Activated T-cell treated with anti-CD3 and anti-CD28 coated beads for 48 hours (primary cell): ENCODE results near the gene DSTN.

Experiments
- DNase-seq: peaks from one replicate; pipeline ENCODE4 v3.0.0-alpha.2; 2020; ENCODE audit warnings: low read depth

The DSTN gene

GRCh38 chr20:17549131-17549530 lies 20.7 kb upstream of the DSTN start:
- DNase-seq, result no peak

- DNase-seq, result no peak
These were observed 14.8 kb upstream of the DSTN start for GRCh38 chr20:17555106-17555505.

GRCh38 chr20:17556837-17557674 lies 12.8 kb upstream of the DSTN start:
- no peak for DNase-seq

DNA sequence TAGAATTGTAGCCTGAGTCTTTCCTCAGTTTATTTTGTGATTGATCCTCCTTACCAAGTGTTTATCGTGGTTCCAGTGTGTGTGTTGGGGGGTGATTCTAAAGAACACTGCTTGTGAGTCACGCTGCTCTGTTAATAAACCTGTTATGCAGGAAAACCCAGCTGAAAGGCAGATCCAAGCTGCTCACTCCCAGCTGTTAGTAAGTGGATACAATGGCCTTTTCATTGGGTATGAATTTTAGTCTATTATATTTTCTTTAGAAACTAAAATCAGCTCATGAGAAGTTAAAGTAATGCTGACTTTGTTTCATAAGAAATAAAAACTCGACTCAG lies 12.2 kb upstream of the DSTN start:
- no peak for DNase-seq

DNA sequence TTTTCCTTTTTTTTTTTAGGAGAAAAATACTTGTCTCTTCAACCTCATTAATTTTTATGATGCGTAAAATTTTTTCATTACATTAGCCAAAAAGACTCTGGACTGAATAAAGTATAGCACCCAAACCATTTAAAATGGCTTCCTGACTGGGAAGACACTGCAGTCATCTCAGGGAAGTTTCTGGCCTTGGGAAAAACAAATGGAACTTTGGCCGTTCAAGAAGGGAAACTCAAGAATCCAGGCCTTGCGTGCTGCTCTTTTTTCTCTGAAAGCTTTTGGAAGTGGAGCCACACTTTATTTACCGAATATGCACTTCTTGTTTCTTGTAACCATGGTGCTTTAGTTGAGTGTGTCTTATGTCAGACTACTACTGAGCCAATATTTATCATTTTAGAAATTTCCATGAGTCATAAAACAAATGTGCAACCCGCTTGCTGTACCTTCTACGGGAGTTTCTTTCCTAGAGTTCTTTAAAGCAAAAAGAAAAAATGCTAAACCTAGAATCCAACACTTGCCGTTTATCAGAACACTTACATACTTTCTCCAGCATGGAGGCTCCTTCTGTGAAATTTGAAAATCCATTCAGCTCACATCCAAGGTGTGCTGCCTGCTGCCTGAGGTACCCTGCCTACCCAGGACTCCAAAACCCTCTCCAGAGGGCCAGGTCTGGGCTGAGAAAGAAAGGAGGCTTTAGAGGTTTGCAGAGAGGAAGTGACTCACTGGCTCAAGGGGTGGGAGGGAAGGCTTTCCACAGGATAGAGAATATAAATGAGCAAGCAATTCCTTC lies 11.5 kb upstream of the DSTN start:
- DNase-seq, result no peak

DNA sequence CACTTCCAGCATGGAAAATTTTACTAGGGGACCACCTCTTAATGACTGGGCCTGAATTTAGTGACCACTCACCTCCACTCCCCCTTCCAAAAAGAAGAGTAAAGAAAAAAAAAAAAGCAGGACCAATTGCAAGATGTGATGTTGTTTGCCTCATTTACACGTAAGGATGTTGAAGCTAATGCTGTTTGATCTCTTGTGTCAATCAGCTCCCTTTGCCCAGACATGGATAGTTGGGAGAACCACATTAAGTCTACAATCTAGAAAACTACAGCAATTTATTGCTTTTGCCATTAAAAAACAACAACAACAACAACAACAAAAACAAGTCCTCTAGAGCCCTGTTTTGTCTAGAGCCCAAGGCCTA lies 11.0 kb upstream of the DSTN start:
- DNase-seq, result no peak

DNA sequence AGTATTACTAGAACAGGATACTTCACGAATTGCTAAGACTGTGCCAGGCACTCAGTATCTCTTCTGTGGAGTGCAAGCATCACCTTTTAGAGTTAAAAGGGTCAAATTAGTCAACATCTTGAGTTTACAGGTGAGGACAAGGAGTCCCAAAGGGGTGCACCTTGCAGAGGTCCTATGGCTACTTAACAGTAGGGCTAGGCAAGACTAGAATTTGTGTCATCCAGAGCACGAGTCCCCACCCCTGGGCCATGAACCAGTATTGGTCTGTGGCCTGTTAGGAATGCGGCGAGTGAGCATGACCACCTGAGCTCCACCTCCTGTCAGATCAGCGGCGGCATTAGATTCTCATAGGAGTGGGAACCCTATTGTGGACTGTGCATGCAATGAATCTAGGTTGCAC lies 10.5 kb upstream of the DSTN start:
- DNase-seq, result no peak

DNA sequence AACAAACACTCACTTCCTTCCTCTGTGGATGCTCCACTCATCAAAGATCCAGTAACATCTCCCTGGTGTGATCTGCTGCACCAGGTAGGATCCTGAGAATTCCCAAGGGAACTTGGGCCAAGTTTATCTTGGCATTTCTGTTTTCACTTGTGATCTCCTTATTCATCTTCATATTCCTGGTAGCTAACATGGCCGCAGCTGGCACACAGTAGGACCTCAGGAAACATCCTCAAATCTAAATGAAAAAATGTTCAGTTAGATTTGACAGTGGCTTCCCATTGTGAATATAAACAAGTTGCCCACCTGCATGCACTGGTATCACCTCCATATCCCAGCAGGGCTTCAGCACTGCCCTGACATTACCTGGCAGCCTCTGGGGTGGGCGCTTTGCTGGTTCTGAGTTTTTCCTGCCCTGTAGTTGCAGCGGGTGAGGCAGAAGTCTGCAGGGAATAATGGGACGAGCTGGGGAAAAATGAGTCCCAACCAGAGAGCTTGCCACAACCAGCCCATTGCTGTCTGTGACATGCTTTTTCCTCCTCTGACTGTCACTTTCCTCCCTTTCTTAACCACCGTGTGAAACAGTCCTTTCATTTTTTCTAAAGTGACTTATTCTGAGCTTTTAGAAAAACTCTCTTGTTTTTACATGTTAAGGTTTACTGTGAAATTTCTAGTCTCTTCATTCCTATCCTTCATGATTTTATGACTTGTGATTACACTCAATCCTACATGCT lies 9.4 kb upstream of the DSTN start:
- no peak for DNase-seq

- no peak for DNase-seq
These were observed 7.0 kb upstream of the DSTN start for GRCh38 chr20:17562804-17563305.

DNA sequence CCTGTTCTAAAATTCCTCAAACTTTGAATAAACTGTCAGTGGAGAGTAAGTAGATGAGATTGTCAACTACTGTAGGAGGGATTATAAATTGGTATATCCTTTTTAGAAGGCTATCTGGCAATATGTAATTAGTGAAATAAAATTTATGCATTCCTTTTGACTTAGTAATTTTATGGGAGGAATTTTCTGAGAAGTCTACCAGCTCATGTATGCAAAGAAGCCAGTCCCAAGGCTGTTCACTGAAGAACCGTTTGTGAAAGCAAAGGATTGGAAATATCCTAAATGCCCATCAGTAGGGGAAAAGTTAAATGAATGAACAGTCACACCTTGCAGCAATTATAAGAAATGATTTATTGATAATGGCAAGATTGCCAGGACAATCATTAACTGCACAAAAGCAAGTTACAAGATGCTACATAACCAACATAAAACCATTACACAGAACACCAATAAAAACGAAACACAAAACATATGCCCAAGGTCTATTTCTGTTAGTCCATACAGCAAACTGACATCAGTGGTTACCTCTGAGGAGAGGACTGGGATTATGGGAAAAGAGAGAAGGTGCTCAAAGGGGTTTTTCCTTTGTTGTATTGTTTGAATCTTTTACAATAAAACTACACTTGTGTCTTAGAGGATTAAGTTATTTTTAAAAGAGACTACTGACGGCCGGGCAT lies 4.6 kb upstream of the DSTN start:
- DNase-seq, result no peak

GRCh38 chr20:17566345-17566744 lies 3.5 kb upstream of the DSTN start:
- no peak for DNase-seq

DNA sequence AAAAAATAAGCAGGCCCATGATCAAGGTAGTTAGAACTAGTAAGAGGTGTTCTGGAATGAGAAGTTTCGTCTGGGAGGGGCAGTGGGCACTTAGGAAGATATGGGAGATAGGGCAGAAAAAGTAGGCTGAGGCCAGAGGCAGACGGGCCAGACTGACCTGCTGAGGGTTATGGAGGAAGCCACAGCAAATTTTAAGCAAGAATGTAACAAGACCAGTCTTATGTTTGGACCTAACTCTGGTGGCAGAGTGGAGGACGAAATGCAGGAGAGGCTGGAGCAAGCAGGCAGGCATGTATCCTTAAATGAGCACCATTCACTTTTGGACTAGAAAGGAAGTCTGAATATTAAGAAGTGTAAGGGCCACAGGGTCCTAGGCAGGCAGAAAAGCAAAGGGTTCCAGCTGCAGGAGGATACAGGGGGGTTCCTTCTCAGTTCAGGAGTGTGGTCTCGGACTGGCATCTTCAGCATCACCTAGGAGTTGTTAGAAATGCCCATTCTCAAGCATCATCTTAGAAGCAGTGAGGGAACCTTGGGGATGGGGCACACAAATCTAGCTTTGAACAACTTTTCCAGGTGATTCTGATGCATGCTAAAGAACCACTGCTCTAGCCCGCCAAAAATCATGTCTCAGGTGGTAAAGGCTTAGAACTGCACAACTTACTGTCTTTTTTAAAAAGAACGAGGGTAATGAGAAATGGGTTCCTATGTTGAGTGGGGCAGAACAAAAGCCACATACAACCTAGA lies 1.7 kb upstream of the DSTN start:
- no peak for DNase-seq

DNA sequence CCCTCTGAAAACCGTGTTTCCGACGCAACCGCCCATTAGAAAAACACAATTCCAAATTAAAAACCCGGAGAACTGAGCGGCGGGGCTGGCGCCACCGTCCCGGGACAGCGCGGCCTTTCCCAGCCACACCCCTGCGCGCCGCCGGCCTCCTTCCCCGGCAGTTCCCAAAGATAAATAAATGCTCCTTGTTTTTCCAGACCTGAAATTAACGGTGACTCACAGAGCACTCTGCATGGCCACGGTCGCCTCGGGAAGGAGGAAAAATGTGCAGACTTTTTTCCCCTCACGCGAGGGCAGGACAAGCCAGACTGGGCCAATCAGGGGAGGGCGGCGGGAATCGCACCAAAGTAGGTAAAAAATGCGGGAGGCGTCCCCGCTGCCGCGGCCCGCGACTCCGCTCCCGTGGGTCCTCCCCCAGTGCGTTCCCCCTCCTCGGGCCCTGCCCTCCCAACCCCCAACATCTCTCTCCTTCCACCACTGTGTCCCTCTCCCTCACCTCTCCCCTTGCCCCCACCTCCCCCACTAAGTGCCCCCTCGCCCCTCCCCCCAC lies 828 bp upstream of the DSTN start:
- no peak for DNase-seq

GRCh38 chr20:17570347-17571152 lies 675 bp downstream of the DSTN start:
- no peak for DNase-seq

GRCh38 chr20:17571153-17571527 lies 1.3 kb downstream of the DSTN start:
- DNase-seq, result no peak

DNA sequence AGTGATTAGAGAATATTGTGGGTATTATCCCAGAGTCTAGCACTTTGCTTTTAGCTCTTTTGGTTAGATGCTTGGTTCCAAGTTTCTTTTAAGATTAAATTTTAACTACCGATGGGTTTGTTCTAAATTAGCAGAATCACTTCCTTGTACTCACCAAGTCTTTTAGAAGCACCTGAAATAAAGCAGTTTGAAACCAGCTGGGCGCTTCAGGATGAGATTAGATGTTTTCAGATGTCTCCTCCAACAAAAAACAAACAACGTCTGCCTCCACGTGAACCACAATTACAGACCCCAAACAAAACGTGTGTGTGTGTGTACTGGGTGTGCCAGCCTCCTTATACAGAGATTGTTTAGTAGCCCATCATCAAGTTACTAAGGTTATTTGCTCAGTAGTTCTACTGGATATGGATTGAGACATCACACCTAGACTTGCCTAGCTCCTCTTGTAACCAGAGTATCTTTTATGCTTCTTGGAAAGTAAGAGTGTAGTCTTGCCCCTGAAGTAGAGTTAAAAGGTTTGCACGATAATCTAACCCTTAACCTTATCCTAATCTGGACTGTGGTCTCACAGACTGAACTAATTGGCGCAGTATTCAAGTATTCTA lies 2.3 kb downstream of the DSTN start:
- DNase-seq, result no peak

- no peak for DNase-seq
These were observed 3.6 kb downstream of the DSTN start for GRCh38 chr20:17573463-17573862.

GRCh38 chr20:17576215-17576614 lies 6.3 kb downstream of the DSTN start:
- DNase-seq, result no peak

- no peak for DNase-seq
These were observed 9.6 kb downstream of the DSTN start for GRCh38 chr20:17579369-17580039.
